H1 (cell line): ENCODE results near the gene PDE4D. TPM values are rescaled to one million over a fixed set of nuclear protein-coding genes. Genes with fewer than 3 reads are reported as not detected.

ENCODE experiments used
- CTCF ChIA-PET: fragments of 300-600 bp; sonication (Branson Sonifier 250); formaldehyde crosslinking; loops from one replicate; lab custom pipeline; 2021; ENCODE audit not compliant: partially characterized antibody; lab: Charles Lee
- POLR2A ChIA-PET: fragments of 300-600 bp; sonication (Branson Sonifier 250); formaldehyde crosslinking; loops from one replicate; lab custom pipeline; 2021; ENCODE audit warnings: inconsistent platforms; ENCODE audit not compliant: partially characterized antibody; lab: Charles Lee
- DNase-seq, 2 experiments: peaks; one replicate each; pipeline versions ENCODE4 v3.0.0 to v3.0.0-alpha.2; 2010 to 2022; ENCODE audit warnings: low spot score in 2 of 2, low read depth in 1 of 2, mixed read lengths in 1 of 2
- FAIRE-seq: peaks from 2 replicates; lab custom pipeline; 2011; peaks lifted over from hg19 to GRCh38; lab: Jason Lieb, UNC
- H2AFZ ChIP-seq: 2 replicates; pipeline ENCODE4 v1.8.1; 2012; ENCODE audit warnings: low read length, inconsistent platforms
- H2AK5ac ChIP-seq: 2 replicates; pipeline ENCODE4 v1.6.1; 2013; ENCODE audit warnings: low read depth, low read length
- H2BK120ac ChIP-seq: replicated peaks from 2 replicates; pipeline ENCODE3; 2013; ENCODE audit warnings: low read depth, low read length, inconsistent platforms
- H2BK12ac ChIP-seq: 2 replicates; pipeline ENCODE4 v1.6.1; 2013; ENCODE audit warnings: low read depth, low read length
- H2BK15ac ChIP-seq: 2 replicates; pipeline ENCODE4 v1.6.1; 2013; ENCODE audit warnings: low read length
- H2BK20ac ChIP-seq: 2 replicates; pipeline ENCODE4 v1.6.1; 2013; ENCODE audit warnings: low read length
- H2BK5ac ChIP-seq: 2 replicates; pipeline ENCODE4 v1.6.1; 2013; ENCODE audit warnings: low read depth, low read length
- H3K14ac ChIP-seq: 2 replicates; pipeline ENCODE4 v1.6.1; 2013; ENCODE audit warnings: inconsistent platforms; ENCODE audit not compliant: insufficient read length
- H3K18ac ChIP-seq: 2 replicates; pipeline ENCODE4 v1.6.1; 2013; ENCODE audit warnings: low read length; ENCODE audit errors: extremely low read depth
- H3K23ac ChIP-seq: 2 replicates; pipeline ENCODE4 v1.6.1; 2013; ENCODE audit warnings: inconsistent platforms; ENCODE audit not compliant: insufficient read length
- H3K23me2 ChIP-seq: 2 replicates; pipeline ENCODE4 v1.6.1; 2013; ENCODE audit warnings: low read depth, low read length
- H3K27ac ChIP-seq: 2 replicates; pipeline ENCODE4 v1.6.1; 2011; ENCODE audit warnings: low read depth, low read length, inconsistent platforms
- H3K27me3 ChIP-seq, 4 experiments: replicated peaks in 1 of 4; 1 replicate in 1 of 4; 2 replicates in 3 of 4; pipeline versions ENCODE4 v1.6.1 to v1.8.1; 2011 to 2013; ENCODE audit warnings: low read length in 3 of 4, mild to moderate bottlenecking in 3 of 4, inconsistent platforms in 2 of 4, mixed read lengths in 2 of 4, moderate library complexity in 1 of 4; ENCODE audit not compliant: control insufficient read depth in 3 of 4, insufficient read depth in 3 of 4; ENCODE audit errors: extremely low read depth in 1 of 4
- H3K36me3 ChIP-seq, 4 experiments: 2 replicates each; pipeline versions ENCODE4 v1.6.1 to v1.8.1; 2011 to 2013; ENCODE audit warnings: mild to moderate bottlenecking in 4 of 4, low read length in 3 of 4, moderate library complexity in 2 of 4, control low read depth in 1 of 4, inconsistent platforms in 1 of 4; ENCODE audit not compliant: insufficient read depth in 4 of 4, control insufficient read depth in 2 of 4
- H3K4ac ChIP-seq: replicated peaks from 2 replicates; pipeline ENCODE3; 2013; ENCODE audit warnings: low read length, low read depth, mixed read lengths, inconsistent platforms; ENCODE audit not compliant: insufficient read length
- H3K4me1 ChIP-seq, 4 experiments: replicated peaks in 1 of 4; 1 replicate in 1 of 4; 2 replicates in 3 of 4; pipeline versions ENCODE4 v1.6.1 to v1.8.1; 2011 to 2013; ENCODE audit warnings: low read length in 3 of 4, inconsistent platforms in 2 of 4, mixed read lengths in 1 of 4; ENCODE audit not compliant: insufficient read depth in 4 of 4, control insufficient read depth in 3 of 4
- H3K4me2 ChIP-seq, 2 experiments: 2 replicates each; pipeline versions ENCODE4 v1.6.1 to v1.8.1; 2011 to 2013; ENCODE audit warnings: low read depth in 2 of 2, low read length in 2 of 2, control low read depth in 1 of 2, inconsistent platforms in 1 of 2, mild to moderate bottlenecking in 1 of 2; ENCODE audit not compliant: insufficient read depth in 1 of 2
- H3K4me3 ChIP-seq, 4 experiments: fragments of 200-600, 300-600 bp in 1 of 4; sonication (generic), shearing (Covaris generic), sonication (Bioruptor Twin) in 1 of 4; 2 replicates each; pipeline versions ENCODE4 v1.5.1 to v1.8.1; 2011 to 2016; ENCODE audit warnings: low read length in 4 of 4, low read depth in 3 of 4, control low read depth in 2 of 4, inconsistent platforms in 2 of 4, mild to moderate bottlenecking in 2 of 4, mixed read lengths in 1 of 4, moderate library complexity in 1 of 4; ENCODE audit not compliant: insufficient read depth in 2 of 4; ENCODE audit errors: extremely low read depth in 1 of 4
- H3K56ac ChIP-seq: replicated peaks from 2 replicates; pipeline ENCODE3; 2013; ENCODE audit warnings: low read depth, mild to moderate bottlenecking, mixed read lengths, low read length, inconsistent platforms; ENCODE audit not compliant: insufficient read length
- H3K79me1 ChIP-seq: 2 replicates; pipeline ENCODE4 v1.6.1; 2013; ENCODE audit warnings: low read depth, low read length, control low read depth
- H3K79me2 ChIP-seq, 2 experiments: 2 replicates each; pipeline versions ENCODE4 v1.6.1 to v1.8.1; 2012 to 2013; ENCODE audit warnings: low read length in 2 of 2, mild to moderate bottlenecking in 2 of 2, inconsistent platforms in 1 of 2; ENCODE audit not compliant: insufficient read depth in 2 of 2, control insufficient read depth in 1 of 2
- H3K9ac ChIP-seq, 4 experiments: replicated peaks in 1 of 4; 1 replicate in 1 of 4; 2 replicates in 3 of 4; pipeline versions ENCODE4 v1.6.1 to v1.8.1; 2011 to 2013; ENCODE audit warnings: low read depth in 3 of 4, low read length in 3 of 4, control low read depth in 2 of 4, mild to moderate bottlenecking in 2 of 4, moderate library complexity in 2 of 4, inconsistent platforms in 1 of 4; ENCODE audit errors: extremely low read depth in 1 of 4
- H3K9me3 ChIP-seq, 2 experiments: 2 replicates each; pipeline versions ENCODE4 v1.6.1 to v1.8.1; 2012 to 2013; ENCODE audit warnings: mild to moderate bottlenecking in 2 of 2, moderate library complexity in 2 of 2, control low read depth in 1 of 2, inconsistent platforms in 1 of 2, low read depth in 1 of 2, low read length in 1 of 2, mixed read lengths in 1 of 2; ENCODE audit not compliant: insufficient read depth in 2 of 2
- H4K20me1 ChIP-seq, 2 experiments: replicated peaks in 1 of 2; 2 replicates each; pipeline versions ENCODE3 to v1.8.1; 2011 to 2013; ENCODE audit warnings: inconsistent platforms in 2 of 2, low read length in 2 of 2, mild to moderate bottlenecking in 1 of 2; ENCODE audit not compliant: insufficient read depth in 2 of 2, control insufficient read depth in 1 of 2
- H4K5ac ChIP-seq: 2 replicates; pipeline ENCODE4 v1.6.1; 2013; ENCODE audit warnings: low read length, low read depth, mixed read lengths, inconsistent platforms; ENCODE audit not compliant: insufficient read length
- H4K8ac ChIP-seq: 2 replicates; pipeline ENCODE4 v1.8.0; 2013; ENCODE audit warnings: mild to moderate bottlenecking, moderate library complexity, low read length, inconsistent platforms; ENCODE audit not compliant: insufficient read depth; ENCODE audit errors: extremely low read depth
- H4K91ac ChIP-seq: replicated peaks from 2 replicates; pipeline ENCODE3; 2013; ENCODE audit warnings: low read length, mixed read lengths, inconsistent platforms; ENCODE audit not compliant: insufficient read length
- CREB1 ChIP-seq: IDR thresholded peaks from 2 replicates; pipeline ENCODE4 v1.6.1; 2012; ENCODE audit warnings: inconsistent platforms
- HDAC2 ChIP-seq, 2 experiments: fragments of 300-600 bp in 1 of 2; sonication (generic) in 1 of 2; IDR thresholded peaks; 2 replicates each; pipeline ENCODE4 v1.6.1; 2011 to 2012; ENCODE audit warnings: low read depth in 2 of 2, low read length in 2 of 2, mild to moderate bottlenecking in 2 of 2, moderate library complexity in 2 of 2, borderline replicate concordance in 1 of 2, inconsistent platforms in 1 of 2
- KDM5A ChIP-seq: fragments of 200-600 bp; IDR thresholded peaks from 2 replicates; pipeline ENCODE4 v1.7.1; 2012; ENCODE audit warnings: mild to moderate bottlenecking, low read length, inconsistent platforms, mixed read lengths
- SP1 ChIP-seq: IDR thresholded peaks from 2 replicates; pipeline ENCODE4 v1.6.1; 2011; ENCODE audit warnings: low read depth, low read length
- TEAD4 ChIP-seq: IDR thresholded peaks from 2 replicates; pipeline ENCODE4 v1.6.1; 2012; ENCODE audit warnings: low read depth, low read length, inconsistent platforms, mixed read lengths
- WGBS, 2 experiments: shearing (Covaris generic) in 1 of 2; methylation state at CpG; one replicate each; pipeline versions ENCODE4 v1.1.6 to v1.1.7; 2013 to 2015; ENCODE audit warnings: low lambda C conversion rate in 2 of 2, mixed read lengths in 2 of 2, inconsistent platforms in 1 of 2, low coverage in 1 of 2, missing lambda C conversion rate in 1 of 2; ENCODE audit not compliant: insufficient replicate concordance in 2 of 2, insufficient coverage in 1 of 2, insufficient read length in 1 of 2; ENCODE audit errors: extremely low coverage in 1 of 2, missing lambda C conversion rate in 1 of 2; 5-methylcytosine and 5-hydroxymethylcytosine counted together
- polyA plus RNA-seq, 7 experiments: library from polyadenylated mRNA; depleted of rRNA in 3 of 7; stranded (reverse) in 5 of 7; unstranded in 2 of 7; fragments of >200 nt in 5 of 7; fragments of 200-250 nt in 2 of 7; gene quantifications; 1 replicate in 5 of 7; 2 replicates in 1 of 7; 4 replicates in 1 of 7; pipeline versions ENCODE4 v1.2.1 to v1.2.3, GENCODE V29; 2011 to 2013; ENCODE audit warnings: missing spikeins in 2 of 7, mixed read lengths in 2 of 7
- total RNA-seq: library from RNA; stranded (reverse); fragmentation: NEBNext Ultra II Directional; extraction: Animal tissue kit (Norgen Biotek cat#: 25700); gene quantifications from 2 replicates; pipeline ENCODE4 v1.2.1, GENCODE V29; 2021

Gene PDE4D
- total and polyA plus RNA-seq, 2 of the 8 experiments (the other 6 are each of a cell fraction or from before 2014, with no cell fraction given), result 2.3 to 3.7 TPM

DNA sequence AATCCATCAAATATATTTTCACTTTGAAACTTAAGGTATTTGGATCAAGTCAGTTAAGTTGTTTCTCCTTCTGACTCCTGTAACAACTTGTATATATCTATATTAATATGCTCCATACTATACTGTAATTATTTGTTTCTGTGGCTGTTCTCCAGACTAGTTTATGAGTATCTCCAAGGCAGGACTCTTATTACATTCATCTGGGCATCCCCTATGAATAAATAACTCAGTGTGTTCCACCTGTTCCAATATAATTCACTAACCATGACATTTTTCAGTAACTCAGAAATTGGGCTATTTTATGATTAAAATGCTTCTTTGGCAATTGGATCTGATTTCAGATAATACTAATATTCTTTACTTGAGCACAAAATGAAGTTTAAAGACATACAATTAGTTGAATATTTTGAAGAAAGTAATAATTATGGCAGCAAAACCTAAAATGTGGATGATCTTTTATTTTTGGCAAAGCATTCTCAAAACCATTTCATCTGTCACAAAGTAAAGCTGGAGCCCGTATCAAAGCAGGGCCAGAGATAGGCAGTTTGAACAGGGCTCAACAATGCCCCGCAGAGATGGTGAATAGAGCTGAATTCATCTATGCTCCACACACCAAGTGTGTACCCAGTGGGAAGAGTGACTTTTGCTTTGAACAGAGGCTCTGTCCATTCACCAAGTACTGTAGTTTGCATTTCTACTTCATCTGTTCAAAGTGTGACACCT lies 314.3 kb downstream of the PDE4D start:
- Histone ChIP-seq H4K91ac (no peak overlapping the region), H2BK12ac (no peak overlapping the region), H2AK5ac (no peak overlapping the region), H3K18ac (no peak overlapping the region), H2AFZ (no peak overlapping the region), H3K4me2 (no peak overlapping the region), H2BK15ac (no peak overlapping the region), H3K79me1 (no peaks in the 10 kb centered on the region), H3K4ac (no peak overlapping the region), H3K36me3 (no peaks in the 10 kb centered on the region), H3K23me2 (no peaks in the 10 kb centered on the region), H3K4me3 (no peak overlapping the region), H3K56ac (no peak overlapping the region), H3K23ac (no peak overlapping the region), H4K5ac (no peak overlapping the region), H4K20me1 (no peaks in the 10 kb centered on the region), H3K27me3 (no peaks in the 10 kb centered on the region), H2BK120ac (no peak overlapping the region), H3K27ac (no peak overlapping the region), H2BK5ac (no peak overlapping the region), H3K14ac (no peak overlapping the region), H3K4me1 (peaks cover 0 to 6% (median 1%) of the 10 kb centered on the region in 4 experiments; a peak in 3 of 7 replicates), H2BK20ac (no peak overlapping the region), H3K9ac (no peak overlapping the region), H3K9me3 (no peaks in the 10 kb centered on the region), H3K79me2 (no peaks in the 10 kb centered on the region), H4K8ac (no peak overlapping the region)
- WGBS, 2 experiments, result 92% methylated on average over 2 of the region's 2 CpGs; no CpG with 5 or more reads in 1 of the 2 experiments
- TF ChIP-seq CREB1 (no peak), HDAC2 (IDR thresholded peaks at IDR 0.05; ENCODE audit: borderline replicate concordance in 1 of 2, low read depth in 2 of 2, low read length in 2 of 2) (no peak), KDM5A (no peak), TEAD4 (no peak), SP1 (no peak)
- ChIA-PET CTCF (interaction anchor here (1.0 kb wide), 1 partner anchor 9 kb away, joined by 3 read pairs; no protein-coding TSS in a partner anchor), POLR2A (no interaction called here)
- no peak for FAIRE-seq
- DNase-seq, result no peak
